ENCODE measurements around the gene CHRNA4. TPM values are rescaled to one million over a fixed set of nuclear protein-coding genes. Genes with fewer than 3 reads are reported as not detected.

CHRNA4 gene
- total RNA-seq, 4 donors from 2014 or later: 0.20 TPM; not detected in 3

DNA sequence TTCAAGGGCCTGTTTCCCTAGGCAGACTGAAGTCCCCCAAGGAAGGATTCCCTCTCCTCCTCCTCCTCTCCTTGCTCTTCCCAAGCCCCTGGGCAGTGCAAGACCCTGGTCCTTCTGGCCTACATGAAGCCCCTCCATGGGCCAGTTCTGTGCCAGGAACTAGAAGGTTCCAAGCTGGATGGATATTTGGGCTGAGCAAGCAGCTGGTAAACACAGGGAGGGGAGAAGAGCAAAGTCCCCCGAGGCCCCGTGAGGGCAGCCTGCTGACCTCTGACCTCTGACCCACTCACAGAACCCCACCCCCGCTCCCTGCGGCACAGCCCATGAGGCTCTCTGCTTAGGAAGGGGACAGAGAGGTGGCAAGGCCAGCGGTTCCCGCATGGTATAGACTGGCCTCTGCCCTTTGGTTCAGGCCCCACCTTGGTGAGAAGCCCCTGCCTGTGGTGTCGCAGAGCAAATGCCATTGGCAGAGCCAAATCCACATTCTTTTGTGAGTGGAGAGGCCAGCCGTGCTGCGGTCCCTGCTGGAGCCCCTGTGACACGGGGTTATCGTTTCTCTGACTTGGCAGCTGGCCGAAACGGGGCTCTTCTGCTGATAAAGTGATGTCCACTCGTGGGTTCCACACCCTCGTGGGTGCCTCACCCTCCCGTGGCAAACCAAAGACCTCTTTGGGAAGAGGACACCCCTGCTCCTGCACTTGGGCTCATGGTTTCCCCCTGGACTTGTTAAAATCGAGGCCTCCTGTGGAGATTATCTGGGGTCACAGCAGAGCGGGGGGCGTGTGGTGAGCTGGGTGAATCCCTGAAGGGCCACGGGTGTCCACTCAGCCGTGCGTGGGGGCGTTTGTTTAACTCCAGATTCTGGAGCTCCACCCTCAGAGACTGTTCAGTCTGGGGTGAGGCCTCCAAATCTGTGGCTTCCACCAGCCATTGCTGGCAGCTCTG, 2.1 kb upstream of the CHRNA4 start:
- no peak for DNase-seq
- in situ Hi-C loops (cut with MboI; ENCODE audit: low pct_ligation_motif_present in 1 of 4, low pct_unique_long_range_greater_than_20kb in 1 of 4, low sequenced_read_pairs in 3 of 4) (no loop called here), intact Hi-C loops (cut with DNase I; ENCODE audit: low total_unique reads) (no loop called here)
- H3K9me3 ChIP-seq: no peaks in the 10 kb centered on the region
- WGBS, 2 donors (ENCODE audit: low coverage in 1 of 2): 62% methylated on average over 18 of the region's 23 CpGs; no CpG with 5 or more reads in 1 of the 2 donors
- TF ChIP-seq POLR2A (IDR thresholded peaks at IDR 0.05): no peak
- TF ChIP-seq EP300 (IDR thresholded peaks at IDR 0.05; ENCODE audit: low read depth): no peak
- TF ChIP-seq, protein P1, sequence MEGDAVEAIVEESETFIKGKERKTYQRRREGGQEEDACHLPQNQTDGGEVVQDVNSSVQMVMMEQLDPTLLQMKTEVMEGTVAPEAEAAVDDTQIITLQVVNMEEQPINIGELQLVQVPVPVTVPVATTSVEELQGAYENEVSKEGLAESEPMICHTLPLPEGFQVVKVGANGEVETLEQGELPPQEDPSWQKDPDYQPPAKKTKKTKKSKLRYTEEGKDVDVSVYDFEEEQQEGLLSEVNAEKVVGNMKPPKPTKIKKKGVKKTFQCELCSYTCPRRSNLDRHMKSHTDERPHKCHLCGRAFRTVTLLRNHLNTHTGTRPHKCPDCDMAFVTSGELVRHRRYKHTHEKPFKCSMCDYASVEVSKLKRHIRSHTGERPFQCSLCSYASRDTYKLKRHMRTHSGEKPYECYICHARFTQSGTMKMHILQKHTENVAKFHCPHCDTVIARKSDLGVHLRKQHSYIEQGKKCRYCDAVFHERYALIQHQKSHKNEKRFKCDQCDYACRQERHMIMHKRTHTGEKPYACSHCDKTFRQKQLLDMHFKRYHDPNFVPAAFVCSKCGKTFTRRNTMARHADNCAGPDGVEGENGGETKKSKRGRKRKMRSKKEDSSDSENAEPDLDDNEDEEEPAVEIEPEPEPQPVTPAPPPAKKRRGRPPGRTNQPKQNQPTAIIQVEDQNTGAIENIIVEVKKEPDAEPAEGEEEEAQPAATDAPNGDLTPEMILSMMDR (IDR thresholded peaks at IDR 0.05): no peak
- TF ChIP-seq POLR2AphosphoS5 (IDR thresholded peaks at IDR 0.05): no peak
- no peaks in the 10 kb centered on the region for H3K36me3 ChIP-seq
- peaks cover 66% of the 10 kb centered on the region for H3K27me3 ChIP-seq
- H3K4me1 ChIP-seq: peaks cover 0 to 6% (median 2%) of the 10 kb centered on the region in 4 donors
- no peak overlapping the region for H3K27ac ChIP-seq
- no peak overlapping the region for H3K4me3 ChIP-seq

DNA sequence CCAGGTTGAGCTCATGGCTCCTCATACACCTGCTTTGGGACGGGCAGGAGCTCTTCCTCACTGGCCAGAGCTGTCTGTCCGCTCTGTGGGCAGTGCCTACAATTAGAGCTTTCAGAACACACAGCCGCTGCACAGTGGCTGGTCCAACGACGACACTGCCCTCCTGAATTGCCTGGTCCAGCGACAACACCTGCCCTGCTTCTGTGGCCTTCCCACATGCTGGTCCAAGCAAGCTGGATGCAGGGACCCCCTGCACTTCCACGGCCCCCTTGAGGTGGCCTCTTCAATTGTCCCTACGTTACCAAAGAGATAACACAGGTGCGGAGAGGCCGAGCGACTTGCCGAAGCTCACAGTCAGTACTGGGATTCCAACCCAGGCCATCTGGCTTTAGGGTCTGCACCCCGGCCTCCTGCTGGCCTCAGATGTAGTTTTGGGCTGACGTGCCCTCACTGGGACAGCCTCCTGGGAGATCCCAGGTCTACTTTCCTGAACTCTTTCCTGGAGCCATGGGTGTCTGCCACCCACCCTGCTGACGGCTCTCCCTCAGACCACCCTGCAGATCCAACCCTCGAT, 1.4 kb upstream of the CHRNA4 start:
- TF ChIP-seq EP300 (IDR thresholded peaks at IDR 0.05; ENCODE audit: low read depth) (no peak), POLR2AphosphoS5 (IDR thresholded peaks at IDR 0.05) (no peak), POLR2A (IDR thresholded peaks at IDR 0.05) (no peak)
- TF ChIP-seq, protein P1 (IDR thresholded peaks at IDR 0.05): no peak
- Histone ChIP-seq H3K27me3 (peaks cover 72% of the 10 kb centered on the region), H3K9me3 (no peaks in the 10 kb centered on the region), H3K4me1 (peaks cover 0 to 6% (median 2%) of the 10 kb centered on the region in 4 donors), H3K27ac (no peak overlapping the region), H3K36me3 (no peaks in the 10 kb centered on the region), H3K4me3 (no peak overlapping the region)
- in situ Hi-C loops (cut with MboI; ENCODE audit: low pct_ligation_motif_present in 1 of 4, low pct_unique_long_range_greater_than_20kb in 1 of 4, low sequenced_read_pairs in 3 of 4) (no loop called here), intact Hi-C loops (cut with DNase I; ENCODE audit: low total_unique reads) (no loop called here)
- DNase-seq: no peak
- 57% methylated on average over 16 of the region's 16 CpGs; no CpG with 5 or more reads in 1 of the 2 donors for WGBS, 2 donors (ENCODE audit: low coverage in 1 of 2)

- intact Hi-C loops (cut with DNase I; ENCODE audit: low total_unique reads): no loop called here
- WGBS, 2 donors (ENCODE audit: low coverage in 1 of 2): 16 to 27% methylated on average over 3 to 37 of the region's 50 CpGs
Measured at GRCh38 chr20:63361519-63362435, 628 bp upstream of the CHRNA4 start.

More at GRCh38 chr20:63361519-63362435, 628 bp upstream of the CHRNA4 start:
- Histone ChIP-seq H3K4me1 (peaks cover 0 to 6% (median 2%) of the 10 kb centered on the region in 4 donors), H3K4me3 (no peak overlapping the region), H3K27me3 (peaks cover 64% of the 10 kb centered on the region), H3K27ac (no peak overlapping the region), H3K36me3 (no peaks in the 10 kb centered on the region), H3K9me3 (no peaks in the 10 kb centered on the region)
- in situ Hi-C loops (cut with MboI; ENCODE audit: low pct_ligation_motif_present in 1 of 4, low pct_unique_long_range_greater_than_20kb in 1 of 4, low sequenced_read_pairs in 3 of 4): no loop called here
- TF ChIP-seq POLR2A (IDR thresholded peaks at IDR 0.05) (no peak), POLR2AphosphoS5 (IDR thresholded peaks at IDR 0.05) (no peak), EP300 (IDR thresholded peaks at IDR 0.05; ENCODE audit: low read depth) (no peak)
- TF ChIP-seq, protein P1 (IDR thresholded peaks at IDR 0.05): no peak
- DNase-seq: no peak
